ENCODE measurements around the gene OPCML.

DNA sequence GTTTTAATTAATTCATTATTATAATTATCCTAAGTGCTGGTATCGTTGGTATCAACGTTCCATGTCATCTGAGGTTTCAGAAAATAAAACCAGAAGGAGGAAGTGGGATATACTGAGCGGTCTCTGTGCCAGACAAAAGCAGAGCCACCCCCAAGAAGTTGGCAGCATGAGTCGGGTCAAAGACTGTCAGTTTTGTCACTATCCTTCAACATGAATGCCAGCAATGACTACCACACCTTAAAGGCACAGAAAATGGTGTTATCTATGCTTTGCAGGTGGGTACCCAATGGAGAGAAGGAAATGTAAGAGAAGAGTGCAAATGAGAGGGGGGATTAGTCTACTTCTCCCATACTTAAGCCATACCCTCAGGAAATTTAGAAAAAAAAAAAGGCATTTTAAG lies 408.5 kb downstream of the OPCML start:
- TF ChIP-seq, protein P1, sequence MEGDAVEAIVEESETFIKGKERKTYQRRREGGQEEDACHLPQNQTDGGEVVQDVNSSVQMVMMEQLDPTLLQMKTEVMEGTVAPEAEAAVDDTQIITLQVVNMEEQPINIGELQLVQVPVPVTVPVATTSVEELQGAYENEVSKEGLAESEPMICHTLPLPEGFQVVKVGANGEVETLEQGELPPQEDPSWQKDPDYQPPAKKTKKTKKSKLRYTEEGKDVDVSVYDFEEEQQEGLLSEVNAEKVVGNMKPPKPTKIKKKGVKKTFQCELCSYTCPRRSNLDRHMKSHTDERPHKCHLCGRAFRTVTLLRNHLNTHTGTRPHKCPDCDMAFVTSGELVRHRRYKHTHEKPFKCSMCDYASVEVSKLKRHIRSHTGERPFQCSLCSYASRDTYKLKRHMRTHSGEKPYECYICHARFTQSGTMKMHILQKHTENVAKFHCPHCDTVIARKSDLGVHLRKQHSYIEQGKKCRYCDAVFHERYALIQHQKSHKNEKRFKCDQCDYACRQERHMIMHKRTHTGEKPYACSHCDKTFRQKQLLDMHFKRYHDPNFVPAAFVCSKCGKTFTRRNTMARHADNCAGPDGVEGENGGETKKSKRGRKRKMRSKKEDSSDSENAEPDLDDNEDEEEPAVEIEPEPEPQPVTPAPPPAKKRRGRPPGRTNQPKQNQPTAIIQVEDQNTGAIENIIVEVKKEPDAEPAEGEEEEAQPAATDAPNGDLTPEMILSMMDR (IDR thresholded peaks at IDR 0.05; ENCODE audit: low read depth, low read length, poor library complexity, severe bottlenecking) = no peak
- no peak for TF ChIP-seq EZH2phosphoT487 (IDR thresholded peaks at IDR 0.05; ENCODE audit: borderline replicate concordance, low read length)

Data from DOHH2 (cell line).